Keratinocyte (primary cell): Measurements from ENCODE around the gene DAPL1.

Experiments
- CTCF ChIP-seq, 3 experiments: IDR thresholded peaks in 1 of 3; conservative IDR thresholded peaks in 1 of 3; optimal IDR thresholded peaks in 1 of 3; 2 replicates in 2 of 3; 3 replicates in 1 of 3; pipeline versions ENCODE3 to v1.5.1; 2011; ENCODE audit warnings: low read length in 3 of 3, mild to moderate bottlenecking in 3 of 3, moderate library complexity in 2 of 3, control low read depth in 1 of 3, inconsistent platforms in 1 of 3; ENCODE audit not compliant: insufficient read depth in 2 of 3; ENCODE audit errors: extremely low read depth in 1 of 3
- EZH2 ChIP-seq: IDR thresholded peaks from one replicate; pipeline ENCODE4 v1.6.1; 2012; ENCODE audit warnings: inconsistent platforms, mild to moderate bottlenecking, low read length, moderate library complexity

DNA sequence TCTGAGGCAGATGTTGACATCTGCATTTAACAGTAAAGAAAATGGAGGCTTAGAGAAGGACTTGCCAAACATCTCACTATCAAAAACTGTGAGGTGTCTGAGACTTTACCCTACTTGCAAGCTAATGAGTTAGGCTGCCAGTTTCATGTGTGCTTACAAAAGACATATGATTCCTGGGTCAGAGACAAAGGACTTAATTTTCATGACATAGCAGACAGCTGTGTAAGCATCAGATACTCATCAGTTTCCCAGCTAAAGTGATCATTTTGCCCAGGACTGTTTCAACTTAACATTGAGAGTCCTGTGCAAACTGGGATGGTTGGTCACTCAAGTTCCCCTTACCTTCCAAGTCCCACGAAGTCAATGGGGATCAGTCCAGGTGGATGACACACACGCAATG, 18.9 kb upstream of the DAPL1 start:
- TF ChIP-seq CTCF (optimal IDR thresholded peaks at IDR 0.05 in 1 of 3, IDR thresholded peaks at IDR 0.05 in 1 of 3, conservative IDR thresholded peaks at IDR 0.05 in 1 of 3; ENCODE audit: extremely low read depth in 1 of 3, insufficient read depth in 2 of 3, low read length in 3 of 3) = no peak
- TF ChIP-seq EZH2 = no peak
